HUES64 (cell line): ENCODE data around the gene ICE1.
"Not testable (repeated sequence)": the region's sequence is repeated elsewhere in the genome, so short reads cannot be mapped to it uniquely, and the experiment has no call there.

Experiments
- H3K27ac ChIP-seq: 2 replicates; pipeline ENCODE4 v1.7.0; 2013; ENCODE audit warnings: low read depth, low read length, inconsistent platforms
- H3K27me3 ChIP-seq: 2 replicates; pipeline ENCODE4 v1.6.1; 2013; ENCODE audit warnings: mild to moderate bottlenecking, low read length; ENCODE audit not compliant: insufficient read depth
- H3K36me3 ChIP-seq: 2 replicates; pipeline ENCODE4 v1.6.1; 2013; ENCODE audit warnings: mild to moderate bottlenecking, low read length; ENCODE audit not compliant: insufficient read depth
- H3K4me1 ChIP-seq: 2 replicates; pipeline ENCODE4 v1.6.1; 2013; ENCODE audit warnings: mild to moderate bottlenecking, low read length, moderate library complexity; ENCODE audit not compliant: insufficient read depth
- H3K4me3 ChIP-seq: 2 replicates; pipeline ENCODE4 v1.5.1; 2013; ENCODE audit warnings: mild to moderate bottlenecking, low read length, moderate library complexity
- H3K9ac ChIP-seq: 2 replicates; pipeline ENCODE4 v1.6.1; 2013; ENCODE audit warnings: mild to moderate bottlenecking, low read depth, low read length
- H3K9me3 ChIP-seq: 2 replicates; pipeline ENCODE4 v1.6.1; 2013; ENCODE audit warnings: low read depth, low read length; ENCODE audit not compliant: insufficient read depth
- WGBS: fragments of 150-250, 120-280 bp; methylation state at CpG from one replicate; pipeline ENCODE4 v1.1.7; 2013; ENCODE audit warnings: missing lambda C conversion rate; 5-methylcytosine and 5-hydroxymethylcytosine counted together

The ICE1 gene

DNA sequence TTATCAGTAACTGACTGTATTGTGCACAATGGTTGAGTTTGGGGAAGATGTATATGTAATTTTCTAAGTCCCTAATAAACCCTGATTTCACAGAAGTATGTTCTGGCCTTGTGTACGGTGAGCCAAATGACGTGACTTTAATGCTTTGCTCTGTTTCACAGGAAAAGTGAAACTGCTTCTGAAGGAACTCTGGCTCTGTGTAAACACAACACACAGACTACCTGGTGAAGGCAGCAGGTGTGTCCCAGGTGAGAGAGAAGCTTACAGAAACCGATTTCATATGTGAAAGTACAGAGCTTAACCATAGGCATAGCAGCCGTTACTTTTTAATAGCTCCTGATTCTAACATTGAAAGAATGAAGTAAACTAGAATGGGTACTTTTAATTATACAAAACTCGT, 31.9 kb downstream of the ICE1 start:
- Histone ChIP-seq H3K9ac (no peak overlapping the region), H3K9me3 (no peaks in the 10 kb centered on the region), H3K4me1 (no peaks in the 10 kb centered on the region), H3K4me3 (no peak overlapping the region), H3K27ac (no peak overlapping the region), H3K27me3 (no peaks in the 10 kb centered on the region), H3K36me3 (peaks cover 98% of the 10 kb centered on the region)
- 92% methylated on average over 5 of the region's 5 CpGs for WGBS

DNA sequence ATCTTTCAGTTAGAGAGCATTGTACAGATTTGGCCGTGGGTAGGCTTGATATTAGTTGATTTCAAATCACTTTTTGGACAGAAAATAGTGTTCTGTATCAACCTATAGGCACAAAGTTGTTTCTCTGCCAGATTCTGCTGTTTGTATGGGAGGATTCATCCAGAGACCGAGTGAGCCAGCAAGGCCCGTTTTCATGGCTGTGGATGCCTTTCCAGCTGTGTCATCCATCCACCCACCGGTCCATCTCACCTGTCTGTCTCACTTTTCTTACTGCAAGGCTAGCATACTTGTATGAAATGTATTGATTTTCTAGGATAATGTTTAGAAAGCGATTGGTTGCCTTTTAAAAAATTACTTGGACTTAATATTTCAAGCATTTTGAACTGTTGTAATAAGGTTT, 34.4 kb downstream of the ICE1 start:
- Histone ChIP-seq H3K4me1 (no peaks in the 10 kb centered on the region), H3K9me3 (no peaks in the 10 kb centered on the region), H3K36me3 (peaks cover 98% of the 10 kb centered on the region), H3K27ac (no peak overlapping the region), H3K27me3 (no peaks in the 10 kb centered on the region), H3K9ac (no peak overlapping the region), H3K4me3 (no peak overlapping the region)
- 96% methylated on average over 5 of the region's 5 CpGs for WGBS

DNA sequence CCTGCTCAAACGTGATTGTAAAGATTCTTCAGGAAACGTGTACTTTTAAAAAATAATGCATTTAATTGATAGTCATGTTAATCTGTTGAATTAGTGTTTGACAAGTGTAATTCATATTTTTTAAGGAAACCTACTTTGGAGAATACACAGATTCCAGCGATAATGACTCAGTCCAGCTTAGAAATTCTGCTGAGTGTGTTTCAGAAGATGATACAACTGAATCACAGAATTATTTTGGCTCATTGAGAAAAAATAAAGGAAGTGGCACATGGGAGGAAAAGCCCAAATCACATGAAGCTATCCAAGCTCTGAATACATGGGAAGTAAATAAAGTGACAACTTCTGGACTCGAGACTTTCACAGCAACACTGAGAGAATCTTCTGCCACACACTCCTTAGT, 37.8 kb downstream of the ICE1 start:
- 94% methylated on average over 4 of the region's 4 CpGs for WGBS
- Histone ChIP-seq H3K9ac (no peak overlapping the region), H3K27ac (no peak overlapping the region), H3K4me3 (no peak overlapping the region), H3K9me3 (no peaks in the 10 kb centered on the region), H3K4me1 (no peaks in the 10 kb centered on the region), H3K27me3 (no peaks in the 10 kb centered on the region), H3K36me3 (peaks cover 98% of the 10 kb centered on the region)

DNA sequence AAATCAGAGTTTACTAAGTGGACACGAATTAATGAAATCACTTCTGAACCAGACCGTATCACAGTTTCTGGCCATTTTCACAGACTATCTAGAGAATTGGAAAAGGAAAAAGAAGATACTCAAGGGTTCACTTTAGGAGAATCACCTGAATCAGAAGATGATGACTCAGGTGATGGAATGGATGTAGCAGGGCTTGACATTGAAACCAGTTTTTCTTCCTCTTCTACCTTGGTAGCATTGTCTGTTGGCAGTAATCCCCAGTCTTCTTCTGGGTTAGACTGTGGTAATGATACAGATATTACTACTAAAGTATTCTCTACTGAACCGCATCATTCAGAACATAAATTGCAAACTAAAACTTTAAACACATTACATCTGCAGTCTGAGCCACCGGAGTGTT, 38.5 kb downstream of the ICE1 start:
- no peaks in the 10 kb centered on the region for H3K4me1 ChIP-seq
- no peak overlapping the region for H3K4me3 ChIP-seq
- peaks cover 98% of the 10 kb centered on the region for H3K36me3 ChIP-seq
- no peaks in the 10 kb centered on the region for H3K9me3 ChIP-seq
- H3K27me3 ChIP-seq = no peaks in the 10 kb centered on the region
- H3K9ac ChIP-seq = no peak overlapping the region
- WGBS = 100% methylated on average over 3 of the region's 4 CpGs
- H3K27ac ChIP-seq = no peak overlapping the region

DNA sequence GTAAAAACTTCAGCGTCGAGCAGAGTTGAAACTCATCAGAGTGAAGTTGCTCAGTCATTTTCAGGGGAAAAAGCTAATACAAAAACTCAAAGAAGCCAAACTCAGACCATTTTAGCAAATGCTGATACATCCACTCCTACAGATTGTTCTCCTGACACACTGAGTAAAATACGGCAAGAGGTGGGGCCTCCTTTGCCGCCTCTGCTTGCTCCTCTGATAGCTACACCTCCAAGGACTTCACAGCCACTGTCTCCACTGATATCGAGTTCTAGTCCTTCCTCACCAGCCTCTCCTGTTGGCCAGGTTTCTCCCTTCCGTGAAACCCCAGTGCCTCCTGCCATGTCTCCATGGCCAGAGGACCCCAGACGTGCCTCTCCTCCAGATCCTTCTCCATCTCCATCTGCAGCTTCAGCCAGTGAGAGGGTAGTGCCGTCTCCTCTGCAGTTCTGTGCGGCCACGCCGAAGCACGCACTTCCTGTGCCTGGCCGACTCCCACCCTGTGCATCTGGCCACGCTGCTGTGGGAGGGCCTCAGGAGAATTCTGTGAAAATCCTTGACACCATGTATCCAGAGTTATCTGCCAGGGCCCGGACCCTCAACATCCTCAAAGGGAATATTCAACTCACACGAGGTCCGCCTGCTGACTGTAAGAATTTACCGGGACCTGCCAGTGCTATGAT, 41.7 kb downstream of the ICE1 start:
- H3K4me1 ChIP-seq = no peaks in the 10 kb centered on the region
- peaks cover 100% of the 10 kb centered on the region for H3K36me3 ChIP-seq
- H3K9ac ChIP-seq = no peak overlapping the region
- WGBS = 96% methylated on average over 18 of the region's 18 CpGs
- no peaks in the 10 kb centered on the region for H3K9me3 ChIP-seq
- H3K27ac ChIP-seq = no peak overlapping the region
- no peak overlapping the region for H3K4me3 ChIP-seq
- H3K27me3 ChIP-seq = no peaks in the 10 kb centered on the region

DNA sequence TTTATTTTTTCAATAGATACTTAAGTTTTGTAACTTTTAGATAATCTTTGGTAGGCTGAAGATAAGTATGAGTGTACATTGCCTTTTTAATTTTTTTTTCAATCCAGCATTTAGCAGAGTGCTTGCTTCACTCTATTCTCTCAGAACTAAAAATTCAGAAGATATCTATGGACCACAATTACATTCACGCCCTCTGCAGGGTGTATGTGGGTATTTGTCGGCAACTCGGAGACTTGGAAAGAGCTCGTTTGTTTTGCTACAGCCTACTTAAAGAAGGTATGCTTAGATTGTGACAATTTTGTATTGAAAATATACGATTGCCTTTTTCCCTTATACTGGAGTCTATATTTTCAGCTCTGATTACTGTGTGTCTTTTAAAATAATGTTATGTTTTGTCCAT, 43.8 kb downstream of the ICE1 start:
- no peak overlapping the region for H3K27ac ChIP-seq
- WGBS = 89% methylated on average over 5 of the region's 5 CpGs
- no peaks in the 10 kb centered on the region for H3K27me3 ChIP-seq
- H3K9me3 ChIP-seq = no peaks in the 10 kb centered on the region
- peaks cover 92% of the 10 kb centered on the region for H3K36me3 ChIP-seq
- H3K4me1 ChIP-seq = no peaks in the 10 kb centered on the region
- no peak overlapping the region for H3K9ac ChIP-seq
- H3K4me3 ChIP-seq = no peak overlapping the region

DNA sequence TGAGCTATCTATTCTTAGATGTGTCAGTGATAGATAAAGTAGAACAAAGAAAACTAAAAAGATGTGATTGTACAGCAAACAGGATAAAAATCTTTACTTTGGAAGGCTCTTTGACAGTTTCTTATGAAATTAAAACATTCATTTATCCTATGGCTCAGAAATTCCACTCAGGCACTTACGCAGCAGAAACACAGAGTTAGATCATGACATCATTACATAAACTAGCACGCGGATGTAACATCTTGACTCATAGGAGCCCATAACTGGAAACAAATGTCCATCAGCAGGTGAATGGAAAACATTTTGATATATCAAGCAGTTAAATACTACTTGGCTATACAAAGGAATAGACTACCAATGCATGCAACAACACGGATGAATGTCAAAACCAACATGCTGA, 45.3 kb downstream of the ICE1 start:
- WGBS = 95% methylated on average over 4 of the region's 4 CpGs

DNA sequence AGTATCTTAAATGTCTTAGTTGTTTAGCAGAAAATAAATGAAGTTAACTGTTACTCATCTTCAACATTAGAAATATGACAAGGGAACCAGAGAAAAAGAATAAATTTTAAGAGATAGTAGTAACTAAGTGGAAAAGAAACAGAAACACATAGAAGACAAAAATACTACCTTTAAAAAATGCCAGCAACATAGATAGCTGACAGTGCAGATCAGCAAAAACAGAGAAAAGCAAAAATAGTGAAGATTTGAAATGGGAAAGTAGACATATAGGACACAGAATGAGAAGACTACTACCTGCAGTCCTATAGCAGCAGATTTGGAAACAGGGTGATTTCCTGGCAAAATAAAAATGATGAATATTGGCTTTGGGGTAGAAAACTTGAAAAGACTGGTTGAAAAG, 48.5 kb downstream of the ICE1 start:
- H3K4me1 ChIP-seq = no peaks in the 10 kb centered on the region
- peaks cover 84% of the 10 kb centered on the region for H3K36me3 ChIP-seq
- H3K9me3 ChIP-seq = no peaks in the 10 kb centered on the region

More for the DNA sequence above, 45.3 kb downstream of the ICE1 start:
- no peak overlapping the region for H3K9ac ChIP-seq
- no peaks in the 10 kb centered on the region for H3K9me3 ChIP-seq
- H3K36me3 ChIP-seq = peaks cover 87% of the 10 kb centered on the region
- no peak overlapping the region for H3K4me3 ChIP-seq
- H3K4me1 ChIP-seq = no peaks in the 10 kb centered on the region
- no peak overlapping the region for H3K27ac ChIP-seq
- H3K27me3 ChIP-seq = no peaks in the 10 kb centered on the region

DNA sequence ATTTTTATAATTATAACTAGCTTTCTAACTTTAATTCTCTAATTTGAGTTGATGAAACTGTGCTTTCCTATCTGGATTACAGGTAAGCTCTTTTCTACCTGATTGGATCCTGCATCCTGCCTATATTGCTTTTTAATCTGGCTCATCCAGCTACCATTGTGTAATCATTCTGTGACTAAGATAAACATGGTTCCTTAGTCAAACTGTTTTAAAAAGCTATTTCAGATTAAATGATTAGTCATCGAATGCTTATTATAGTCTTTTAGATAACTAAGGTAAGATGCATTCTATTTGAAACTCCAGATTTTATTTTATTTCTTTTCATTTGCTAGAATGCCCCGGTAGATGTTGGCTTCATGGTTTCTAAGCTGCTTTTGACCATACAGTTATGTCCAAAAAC, 50.7 kb downstream of the ICE1 start:
- no peak overlapping the region for H3K9ac ChIP-seq
- WGBS = 98% methylated on average over 2 of the region's 2 CpGs
- H3K36me3 ChIP-seq = peaks cover 80% of the 10 kb centered on the region
- no peaks in the 10 kb centered on the region for H3K9me3 ChIP-seq
- no peak overlapping the region for H3K27ac ChIP-seq
- no peak overlapping the region for H3K4me3 ChIP-seq
- no peaks in the 10 kb centered on the region for H3K4me1 ChIP-seq
- no peaks in the 10 kb centered on the region for H3K27me3 ChIP-seq

More for the DNA sequence above, 48.5 kb downstream of the ICE1 start:
- Histone ChIP-seq H3K27me3 (no peaks in the 10 kb centered on the region), H3K27ac (no peak overlapping the region), H3K4me3 (no peak overlapping the region), H3K9ac (no peak overlapping the region)

DNA sequence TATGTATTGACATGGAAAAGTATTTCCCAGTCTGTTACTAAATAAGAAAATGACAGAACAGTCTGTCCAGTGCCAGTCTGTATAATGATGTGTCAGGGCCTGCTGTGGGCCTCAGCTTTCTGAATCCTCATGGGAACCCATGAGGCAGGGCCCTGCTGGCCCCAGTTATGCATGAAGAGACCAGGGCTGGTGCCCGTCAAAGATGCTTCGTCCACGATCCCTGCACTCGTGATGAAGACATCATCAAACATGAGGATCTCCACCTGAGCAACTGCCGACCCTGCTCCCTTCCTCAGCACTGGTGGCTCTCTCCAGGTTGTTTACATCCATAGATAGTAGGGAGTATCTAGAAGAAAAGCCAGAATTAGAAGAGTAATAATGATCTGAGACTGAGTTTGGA, 52.5 kb downstream of the ICE1 start:
- H3K27me3 ChIP-seq = no peaks in the 10 kb centered on the region

DNA sequence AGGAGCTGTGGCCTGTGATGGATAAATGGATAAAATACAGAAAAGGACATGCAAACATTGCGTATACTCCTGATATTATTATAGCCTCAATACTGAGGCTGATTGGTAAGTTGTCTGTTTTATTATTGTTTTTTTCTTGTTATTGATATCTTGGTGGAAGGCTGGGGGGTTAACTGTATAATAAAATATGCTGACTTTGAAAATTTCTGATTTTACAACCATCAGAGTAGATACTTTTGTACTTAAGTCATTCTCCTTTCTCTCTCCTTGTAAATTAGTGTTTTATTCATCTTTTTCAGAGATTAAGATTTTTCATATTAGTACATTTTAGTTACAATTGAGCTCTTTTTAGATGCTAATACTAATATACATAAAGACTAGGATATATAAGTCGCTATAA, 53.5 kb downstream of the ICE1 start:
- Histone ChIP-seq H3K4me1 (no peaks in the 10 kb centered on the region), H3K36me3 (peaks cover 66% of the 10 kb centered on the region), H3K27ac (no peak overlapping the region), H3K9ac (no peak overlapping the region), H3K9me3 (no peaks in the 10 kb centered on the region), H3K27me3 (no peaks in the 10 kb centered on the region), H3K4me3 (no peak overlapping the region)
- 83% methylated on average over 1 of the region's 2 CpGs for WGBS

More for the DNA sequence above, 52.5 kb downstream of the ICE1 start:
- Histone ChIP-seq H3K4me3 (no peak overlapping the region), H3K27ac (no peak overlapping the region), H3K9me3 (no peaks in the 10 kb centered on the region), H3K9ac (no peak overlapping the region), H3K36me3 (peaks cover 70% of the 10 kb centered on the region), H3K4me1 (no peaks in the 10 kb centered on the region)
- 97% methylated on average over 5 of the region's 5 CpGs for WGBS

DNA sequence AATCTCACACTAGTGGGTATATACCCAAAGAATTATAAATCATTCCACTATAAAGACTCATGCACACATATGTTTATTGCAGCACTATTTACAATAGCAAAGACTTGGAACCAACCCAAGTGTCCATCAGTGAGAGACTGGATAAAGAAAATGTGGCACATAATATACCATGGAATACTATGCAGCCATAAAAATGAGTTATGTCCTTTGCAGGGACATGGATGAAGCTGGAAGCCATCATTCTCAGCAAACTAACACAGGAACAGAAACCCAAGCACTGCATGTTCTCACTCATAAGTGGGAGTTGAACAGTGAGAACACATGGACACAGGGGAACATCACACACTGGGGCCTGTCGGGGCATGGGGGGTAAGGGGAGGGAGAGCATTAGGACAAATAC, 57.1 kb downstream of the ICE1 start:
- not testable (repeated sequence) for H3K27ac ChIP-seq, H3K27me3 ChIP-seq, H3K9ac ChIP-seq, H3K9me3 ChIP-seq, H3K4me3 ChIP-seq
- 88% methylated on average over 1 of the region's 1 CpG for WGBS
- peaks cover 50% of the 10 kb centered on the region for H3K36me3 ChIP-seq
- peaks cover 12% of the 10 kb centered on the region for H3K4me1 ChIP-seq
